NCI-H1417 treated with DMSO at 0.1 percent for 48 hours (cell line): ENCODE measurements around the gene P2RY12.

Source experiments
- DNase-seq: peaks from one replicate; lab custom pipeline; 2025; lab: John Stamatoyannopoulos, UW

Gene P2RY12

DNA sequence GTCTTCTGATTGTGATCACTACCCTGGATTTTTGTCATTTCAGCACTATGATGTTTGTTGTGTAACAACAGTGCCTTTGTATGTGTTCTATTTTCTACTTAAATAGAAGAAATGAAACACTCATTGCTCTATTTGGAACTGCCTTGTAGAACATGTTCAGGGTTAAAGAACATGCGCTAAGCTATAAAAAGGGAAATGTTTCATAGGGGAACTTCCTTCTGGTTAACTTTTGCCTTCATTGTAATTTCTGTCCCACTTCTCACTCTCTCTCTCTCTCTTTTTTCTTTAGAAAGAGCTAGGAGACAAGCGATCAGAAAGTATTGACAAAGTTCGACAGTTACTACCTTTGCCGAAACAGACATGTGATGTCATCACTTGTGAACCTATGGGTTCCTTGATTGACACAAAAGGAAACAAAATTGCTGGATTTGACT is at the start of gene P2RY12:
P2RY12 (minus strand) TSS at position 13 of the 434 bp plus-strand sequence. CDS start 45,908 bp downstream, outside the sequence.
- no peak for DNase-seq

DNA sequence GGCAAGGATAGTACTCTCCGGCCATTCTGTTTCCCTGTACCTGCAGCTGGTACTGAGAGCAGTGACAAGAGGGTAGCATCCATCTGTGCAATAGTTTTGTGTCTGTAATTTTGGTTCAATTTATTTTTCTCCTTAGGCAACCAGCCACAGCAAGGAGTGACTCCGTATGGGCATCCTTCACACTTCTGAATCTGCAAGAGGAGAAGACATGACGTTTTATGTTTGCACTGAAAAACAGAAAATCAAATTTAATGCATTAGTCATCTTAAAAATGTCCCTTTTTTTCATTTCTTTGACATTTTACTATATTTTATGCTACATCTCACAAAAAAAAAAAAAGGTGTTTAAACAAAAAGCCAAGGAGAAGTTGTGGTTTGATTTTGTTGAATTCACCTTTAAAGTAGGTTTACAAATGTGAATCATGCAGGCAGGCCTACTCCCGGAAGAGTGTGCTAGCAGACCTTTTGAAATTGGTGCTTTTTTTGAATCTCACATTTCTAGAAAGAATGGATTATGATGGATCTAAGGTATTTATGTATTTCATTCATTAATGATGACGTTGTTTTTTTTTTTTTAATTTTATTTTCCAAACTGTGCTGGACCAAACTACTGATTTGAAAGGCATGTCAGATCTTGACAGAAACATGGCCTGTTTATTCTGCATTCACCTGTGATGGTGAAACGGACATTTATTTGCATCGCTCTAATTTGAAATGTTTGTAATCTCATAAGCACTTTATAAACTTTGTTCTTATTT is 48.2 kb upstream of the P2RY12 start:
- DNase-seq, result no peak

DNA sequence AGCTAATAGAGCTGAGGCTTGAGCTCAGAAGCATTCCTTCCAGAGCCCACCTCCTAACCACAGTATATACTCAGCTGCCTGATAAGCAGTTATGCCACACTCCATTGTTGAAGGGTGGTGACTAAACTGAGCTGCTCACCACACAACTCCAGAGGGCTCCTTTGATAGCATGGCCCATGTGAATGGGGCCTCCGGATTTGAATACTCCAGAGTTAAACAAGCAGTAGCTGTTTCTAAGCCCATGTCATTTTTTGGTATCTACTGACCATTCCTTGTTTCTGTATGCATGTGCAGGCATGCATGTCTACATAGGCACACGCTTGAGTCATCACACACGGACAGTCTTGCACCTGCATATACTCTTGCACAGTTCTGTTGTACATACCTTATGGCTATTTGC is 47.4 kb upstream of the P2RY12 start:
- DNase-seq, result no peak

DNA sequence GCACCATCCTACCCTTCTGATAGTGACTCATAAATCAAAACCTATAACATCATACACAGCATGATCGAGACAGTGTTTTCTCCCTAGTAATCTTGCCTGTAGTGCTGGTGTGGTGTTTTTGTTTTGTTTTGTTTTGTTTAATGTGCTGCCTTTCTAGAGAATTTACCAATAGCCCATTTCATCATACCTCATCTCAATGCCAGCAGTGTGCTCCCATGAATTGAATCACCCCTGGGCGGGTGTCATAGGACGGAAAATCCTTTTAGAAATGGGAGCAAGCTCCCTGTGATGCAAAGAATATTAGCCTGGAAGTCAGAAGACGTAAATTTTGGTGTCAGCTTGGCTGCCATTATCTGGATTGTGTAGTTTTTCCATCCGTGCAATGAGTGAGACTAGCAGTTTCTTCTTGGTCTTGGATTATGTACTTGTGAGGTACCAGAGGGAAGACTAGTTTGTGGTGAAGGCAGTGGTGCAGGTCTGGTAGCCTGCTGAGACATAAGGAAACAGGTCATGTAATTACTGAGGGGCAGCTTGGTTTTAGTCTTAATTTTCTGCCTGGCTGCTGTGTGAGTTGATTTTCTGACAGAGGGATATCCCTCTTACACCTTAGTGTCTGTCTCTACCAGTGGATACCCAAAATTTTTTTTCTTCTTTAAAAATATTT is 46.4 kb upstream of the P2RY12 start:
- no peak for DNase-seq

DNA sequence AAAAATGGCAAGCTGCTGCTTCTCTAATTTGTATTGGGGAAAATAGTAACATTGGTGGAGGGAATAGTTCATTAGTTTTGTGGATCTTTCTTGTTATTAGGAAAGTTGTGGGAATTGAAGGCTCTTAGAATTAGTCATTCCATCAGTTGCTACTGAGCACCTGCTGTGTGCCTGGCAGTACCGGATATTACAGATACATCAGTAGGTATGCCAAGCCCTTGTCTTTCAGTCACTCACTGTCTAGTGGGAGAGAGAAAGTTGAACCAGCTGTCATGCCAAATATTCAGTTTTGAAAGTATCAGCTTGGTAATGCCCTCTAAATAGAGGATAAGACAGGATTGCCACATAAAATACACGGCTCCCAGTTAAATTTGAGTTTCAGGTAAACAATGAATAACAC is 43.8 kb upstream of the P2RY12 start:
- DNase-seq, result no peak

DNA sequence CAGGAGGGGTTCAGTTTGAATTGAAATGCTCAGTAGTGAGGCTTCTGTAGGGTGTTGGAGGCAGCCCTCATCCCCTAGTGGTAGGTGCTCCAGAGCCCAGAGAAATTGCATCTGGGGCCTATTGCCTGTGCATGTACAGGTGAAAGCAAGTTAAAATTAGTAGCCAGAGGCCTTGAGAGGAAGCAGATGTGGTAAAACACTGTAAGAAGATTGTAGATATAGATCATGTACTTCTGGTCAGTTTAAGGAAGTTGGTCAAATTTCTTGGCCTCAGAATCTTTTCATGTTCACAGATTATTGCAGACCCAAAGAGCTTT is 41.7 kb upstream of the P2RY12 start:
- no peak for DNase-seq

DNA sequence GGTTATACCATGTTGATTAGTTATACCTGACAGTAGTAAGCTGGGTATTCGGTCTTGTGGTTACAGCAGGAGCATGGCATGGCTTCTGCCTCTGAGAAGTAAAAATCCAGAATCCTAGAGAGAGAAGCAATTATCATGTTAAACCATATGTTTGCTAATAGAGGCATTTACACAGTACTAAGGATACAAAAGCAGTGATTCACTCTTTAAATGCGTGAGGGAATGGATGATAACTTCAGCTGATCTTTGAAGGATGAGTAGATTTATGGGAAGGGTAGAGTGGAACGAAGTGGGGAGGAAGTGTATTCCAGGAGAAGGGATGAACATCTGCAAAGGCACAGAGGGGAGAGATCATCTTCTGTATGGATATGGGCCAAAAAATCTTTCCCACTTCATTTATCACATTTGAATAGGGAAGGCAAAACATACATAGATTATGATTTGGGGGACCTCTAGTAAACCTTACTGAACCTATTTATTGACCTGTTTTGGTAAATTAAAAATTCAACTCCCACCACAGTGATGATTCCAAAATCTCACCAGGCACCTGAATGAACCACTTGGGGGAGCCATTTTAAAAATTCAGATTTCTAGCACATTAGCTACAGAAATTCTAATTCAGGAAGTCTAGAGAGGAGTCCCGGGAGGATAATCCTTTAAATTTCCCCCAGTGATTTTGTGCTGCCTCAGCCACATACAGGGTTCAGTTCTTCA is 41.2 kb upstream of the P2RY12 start:
- no peak for DNase-seq

DNA sequence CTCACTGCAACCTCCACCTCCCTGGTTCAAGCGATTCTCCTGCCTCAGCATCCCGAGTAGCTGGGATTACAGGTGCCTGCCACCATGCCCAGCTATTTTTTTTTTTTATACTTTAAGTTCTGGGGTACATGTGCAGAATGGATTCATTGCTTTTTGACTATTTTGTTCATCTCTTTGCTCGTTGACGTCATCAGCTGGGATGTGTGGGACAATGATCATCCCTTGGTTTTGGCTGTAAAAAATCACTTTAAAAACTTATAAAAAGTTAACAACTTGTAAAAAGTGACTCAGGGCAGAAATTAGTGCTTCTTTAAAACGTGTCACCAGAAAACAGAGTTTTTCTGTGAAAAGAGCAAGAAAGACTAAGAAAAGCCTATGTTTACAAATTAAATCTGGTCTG is 38.5 kb upstream of the P2RY12 start:
- DNase-seq, result no peak

DNA sequence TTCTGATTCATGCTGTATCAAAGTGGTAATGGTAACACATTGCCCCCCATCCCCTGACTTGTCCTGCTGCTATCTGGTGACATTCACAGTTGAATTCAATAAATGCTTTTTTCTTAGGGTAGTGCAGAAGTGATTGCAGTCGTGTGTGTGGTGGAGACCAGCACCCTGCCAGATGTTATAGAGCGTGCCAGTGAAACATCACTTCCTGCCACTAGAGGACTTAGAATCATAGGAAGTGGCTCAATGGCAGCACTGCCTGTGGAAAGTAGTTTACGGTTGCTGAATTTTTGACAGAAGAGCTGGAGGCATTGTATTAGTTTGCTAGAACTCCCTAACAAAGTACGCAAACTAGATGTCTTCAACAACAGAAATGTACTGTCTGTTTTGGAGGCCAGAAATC is 37.4 kb upstream of the P2RY12 start:
- no peak for DNase-seq

DNA sequence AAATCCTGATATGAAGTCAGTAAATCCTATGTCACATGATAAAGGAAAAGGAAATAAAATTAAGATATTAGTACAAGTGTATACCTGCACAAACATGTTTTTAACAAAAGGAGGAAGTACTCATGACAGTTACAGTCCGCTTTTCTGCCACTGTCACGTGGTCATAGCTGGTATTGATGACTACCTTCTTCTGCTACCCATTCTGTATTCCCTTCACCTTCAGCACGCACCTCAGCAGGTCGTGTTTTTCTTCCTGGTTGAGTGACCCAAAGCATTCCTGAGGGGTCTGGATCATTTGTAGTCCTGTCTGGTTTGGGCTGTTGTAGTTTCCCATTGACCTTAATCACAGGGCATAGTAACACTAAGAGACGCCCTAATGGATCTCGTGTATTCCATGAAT is 35.3 kb upstream of the P2RY12 start:
- no peak for DNase-seq

DNA sequence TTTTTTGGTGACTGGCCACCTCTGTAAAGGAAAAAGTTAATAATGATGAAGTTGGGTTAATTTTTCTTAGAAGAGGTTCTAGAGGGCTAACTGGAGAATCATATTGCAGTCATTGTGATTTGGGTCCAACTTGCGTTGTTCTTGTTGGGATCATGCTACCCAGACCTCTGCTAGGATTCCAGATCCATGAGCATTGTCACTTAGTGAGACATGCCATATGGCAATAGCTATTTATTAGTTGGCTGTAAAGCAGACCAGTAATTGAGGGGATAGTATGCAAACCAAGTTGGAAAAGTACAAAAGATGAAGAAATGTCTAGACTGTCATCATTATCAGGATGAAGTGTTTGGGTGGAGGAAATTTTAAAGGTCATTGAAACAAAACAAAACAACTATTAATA is 30.7 kb upstream of the P2RY12 start:
- DNase-seq, result no peak

DNA sequence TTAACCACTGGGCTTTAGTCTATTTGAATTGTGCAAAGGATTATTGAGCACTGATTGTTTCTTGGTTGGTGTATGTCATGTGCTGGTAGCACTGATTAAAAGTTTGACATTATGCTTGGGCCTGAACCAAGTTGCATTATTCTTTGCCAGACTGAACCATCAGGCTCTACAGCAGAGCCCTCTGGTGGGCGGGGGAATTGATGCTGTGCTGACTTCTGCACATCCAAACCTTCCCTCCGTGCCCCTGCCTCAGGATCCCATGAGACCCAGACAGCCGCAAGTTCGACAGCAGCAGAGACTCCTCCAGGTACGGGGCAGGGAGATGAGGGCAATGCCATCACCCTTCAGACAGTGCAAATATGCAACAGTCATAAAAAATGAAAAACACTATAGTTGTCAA is 28.4 kb upstream of the P2RY12 start:
- no peak for DNase-seq

DNA sequence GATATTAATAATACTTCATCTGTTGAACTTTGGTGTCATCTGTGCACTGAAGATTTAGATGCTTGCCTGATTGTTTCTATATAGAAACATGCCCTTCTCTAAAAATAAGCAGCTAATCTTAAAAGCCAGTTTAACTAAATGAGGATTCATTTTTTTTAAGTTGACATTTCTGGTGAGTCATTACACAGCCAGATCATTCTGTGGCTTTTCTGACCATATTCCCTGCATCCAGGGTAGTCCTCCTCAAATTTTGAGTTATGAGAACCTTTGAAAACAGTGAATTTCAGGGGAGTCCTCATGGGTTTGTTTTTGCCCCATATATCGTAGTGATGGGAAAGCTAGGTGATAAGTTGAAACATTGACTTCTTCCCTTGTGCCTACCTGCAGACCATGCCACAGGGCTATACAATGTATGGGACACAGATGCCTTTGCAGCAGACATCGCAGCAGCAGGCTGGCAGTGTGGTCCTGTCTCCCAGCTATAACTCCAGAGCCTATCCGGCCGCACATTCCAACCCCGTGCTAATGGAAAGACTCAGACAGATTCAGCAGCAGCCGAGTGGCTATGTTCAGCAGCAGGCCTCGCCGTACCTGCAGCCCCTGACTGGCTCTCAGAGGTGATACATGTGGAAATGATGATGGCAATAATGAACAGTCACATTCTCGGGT is 26.5 kb upstream of the P2RY12 start:
- DNase-seq, result no peak

DNA sequence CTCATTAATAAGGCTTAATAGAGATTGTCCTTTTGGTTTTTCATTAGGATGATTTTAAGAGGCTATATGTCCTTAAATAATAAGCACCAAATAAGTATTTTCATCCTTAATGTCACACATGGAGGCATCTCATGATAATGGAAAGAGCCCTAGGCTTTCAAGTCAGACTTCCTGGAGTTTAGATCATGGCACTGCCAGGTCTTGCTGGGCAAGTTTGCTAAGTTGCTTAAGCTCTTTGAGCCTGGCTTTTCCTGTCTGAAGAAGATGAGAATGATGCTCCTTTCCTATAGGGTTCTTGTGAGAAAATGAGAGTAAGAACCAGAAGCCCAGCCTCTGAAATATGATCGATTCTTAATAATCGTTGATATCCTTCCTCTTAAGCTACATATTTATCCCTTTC is 23.4 kb upstream of the P2RY12 start:
- DNase-seq, result no peak

DNA sequence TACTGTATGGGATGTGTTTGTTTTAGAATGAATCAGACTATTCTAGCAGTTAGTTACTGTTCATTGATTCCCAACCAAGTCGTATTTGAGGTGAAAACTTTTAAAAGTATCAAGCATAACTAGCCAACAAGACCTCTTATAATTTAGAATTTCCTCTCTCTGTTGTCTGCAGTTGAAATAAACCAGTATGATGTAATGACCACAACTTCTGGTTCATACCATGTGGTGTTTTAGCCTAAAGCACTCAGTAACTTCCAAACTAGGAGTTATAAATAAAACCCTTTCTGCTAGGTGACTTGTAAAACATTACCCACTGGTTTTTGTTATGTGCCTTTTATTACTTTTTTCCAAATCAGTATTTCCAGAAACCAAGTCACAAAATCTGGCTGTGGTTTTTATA is 19.8 kb upstream of the P2RY12 start:
- DNase-seq, result no peak

DNA sequence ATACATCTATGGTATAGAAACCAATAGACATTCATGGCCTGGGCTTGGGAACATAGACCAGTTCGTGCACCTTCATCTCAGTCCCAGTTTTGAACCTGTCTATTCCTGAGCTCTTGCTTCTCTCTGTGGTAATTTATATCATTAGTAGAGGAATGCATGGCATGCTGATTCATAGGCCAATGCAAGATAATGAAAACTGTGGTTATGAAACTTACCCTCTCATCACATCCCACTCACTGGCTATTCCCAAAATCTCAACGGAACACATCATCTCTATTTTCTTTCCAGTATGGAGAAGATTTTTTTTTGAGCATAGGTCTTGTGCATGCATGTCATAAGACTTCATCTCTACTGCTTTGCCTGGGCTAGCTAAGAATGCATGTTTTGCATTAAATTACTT is 18.7 kb upstream of the P2RY12 start:
- no peak for DNase-seq

DNA sequence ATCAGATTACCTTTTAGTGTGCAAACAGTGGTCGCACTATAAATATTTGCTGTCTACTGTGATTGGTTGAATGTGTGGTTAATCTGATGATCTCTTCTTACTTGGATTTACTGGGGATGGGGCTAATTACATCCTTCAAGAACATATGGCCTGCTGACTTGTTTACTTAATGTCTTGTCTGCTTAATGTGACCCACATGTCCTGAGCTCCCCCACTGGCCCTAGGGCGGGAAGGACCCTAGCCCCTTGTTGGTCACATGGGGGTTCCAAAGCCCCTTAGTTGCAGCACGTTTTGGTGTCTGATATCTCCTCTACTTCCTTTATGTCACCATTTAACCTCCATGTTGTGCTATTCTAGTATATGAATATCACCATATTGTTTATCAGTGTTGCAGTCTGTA is 17.8 kb upstream of the P2RY12 start:
- DNase-seq, result no peak

DNA sequence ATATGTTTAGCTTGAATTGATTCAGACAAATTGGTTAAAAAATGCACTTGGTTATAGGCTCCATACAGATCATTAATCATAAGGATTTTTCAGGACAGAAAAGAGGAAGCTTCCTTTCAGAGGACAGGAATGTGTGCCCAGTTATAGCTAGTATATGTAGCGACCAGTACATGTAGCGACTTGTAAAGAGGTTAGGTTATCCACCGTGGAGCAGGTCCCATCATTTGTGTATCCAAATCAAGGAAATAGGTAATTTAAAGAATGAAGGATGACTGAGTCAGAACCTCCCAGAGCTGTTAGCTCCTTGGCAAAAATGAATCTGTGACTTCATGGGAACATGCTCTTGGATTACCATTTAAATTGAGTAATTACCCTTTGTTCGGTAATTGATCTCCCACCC is 15.8 kb upstream of the P2RY12 start:
- no peak for DNase-seq

DNA sequence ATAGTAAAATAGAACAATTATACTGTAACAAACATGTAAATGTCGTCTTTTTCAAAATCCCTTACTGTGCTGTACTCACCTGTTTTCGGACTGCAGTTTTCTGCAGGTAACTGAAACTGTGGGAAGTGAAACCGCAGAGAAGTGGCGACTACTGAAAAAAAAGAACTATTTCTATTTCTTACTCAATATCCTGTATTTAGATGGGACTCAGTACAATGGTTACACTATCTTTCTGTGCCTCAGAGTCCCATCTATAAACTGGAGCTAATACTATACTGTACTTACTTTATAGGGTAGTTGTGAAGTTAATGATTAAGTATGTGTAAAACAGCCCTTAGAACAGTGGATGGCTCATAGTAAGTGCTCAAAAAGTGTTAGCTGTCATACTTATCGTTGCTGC is 14.3 kb upstream of the P2RY12 start:
- DNase-seq, result no peak

DNA sequence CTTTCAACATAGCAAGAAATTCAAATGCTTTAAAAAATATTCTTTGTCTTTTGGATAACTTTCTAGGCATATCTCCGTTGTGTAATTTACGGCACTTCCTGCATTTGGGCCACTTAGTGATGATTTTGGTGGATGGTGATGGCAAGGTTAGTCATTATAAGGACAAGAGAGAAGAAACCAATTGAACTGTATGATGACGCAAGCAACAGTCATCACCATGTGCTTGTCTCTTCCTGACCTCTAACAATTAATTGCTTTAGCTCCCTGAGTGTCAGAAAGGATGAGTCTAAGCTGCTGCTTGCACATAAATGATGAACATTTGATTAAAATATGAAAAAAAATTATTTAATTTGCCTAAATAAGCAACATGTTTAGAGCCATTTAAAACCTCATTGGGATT is 11.3 kb upstream of the P2RY12 start:
- DNase-seq, result no peak

DNA sequence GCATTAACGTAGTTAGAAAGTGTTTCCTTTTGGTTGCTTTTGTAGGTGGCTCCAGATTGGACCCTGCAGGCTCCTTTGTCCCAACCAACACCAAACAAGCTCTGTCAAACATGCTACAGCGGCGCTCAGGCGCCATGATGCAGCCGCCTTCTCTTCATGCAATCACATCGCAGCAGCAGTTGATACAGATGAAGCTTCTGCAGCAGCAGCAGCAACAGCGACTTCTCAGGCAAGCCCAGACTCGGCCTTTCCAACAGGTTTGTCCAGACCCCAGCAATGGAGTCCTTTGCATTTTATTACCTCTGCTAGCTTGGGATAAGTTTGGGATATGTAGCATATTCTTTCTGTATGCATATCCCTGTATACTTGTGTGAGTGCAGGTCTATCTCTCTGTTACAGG is 10.1 kb upstream of the P2RY12 start:
- no peak for DNase-seq

DNA sequence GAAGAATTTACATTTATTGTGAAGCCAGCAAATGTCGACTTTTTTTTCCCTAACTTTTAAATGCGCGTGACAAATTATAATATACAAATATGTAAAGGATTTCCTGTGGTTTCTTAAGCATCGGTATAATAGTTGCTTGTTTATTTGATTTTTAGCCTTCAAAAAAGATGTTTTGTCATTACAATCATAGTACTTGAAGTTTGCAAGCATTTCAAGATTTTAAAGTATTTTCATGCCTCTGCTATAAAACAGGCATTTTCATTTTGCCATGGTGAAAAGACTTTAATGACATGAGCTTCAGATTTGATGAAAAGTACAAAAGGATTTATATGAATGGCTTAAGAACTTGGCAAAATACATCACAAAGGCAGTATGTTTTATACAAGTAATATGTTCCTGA is 9.4 kb upstream of the P2RY12 start:
- DNase-seq, result no peak
